ENCODE data around the gene AKAP14. TPM values are rescaled to one million over a fixed set of nuclear protein-coding genes. Genes with fewer than 3 reads are reported as not detected.

The AKAP14 gene
- total and polyA plus RNA-seq, 4 donors: not detected

GRCh38 chrX:119916310-119916709, 20.6 kb downstream of the AKAP14 start:
- WGBS: 98% methylated on average over 5 of the region's 5 CpGs
- Histone ChIP-seq H3K9ac (ENCODE audit: low read depth in 1 of 2, low read length in 2 of 2) (no peak overlapping the region), H3K27me3 (ENCODE audit: control insufficient read depth in 4 of 4, insufficient read depth in 4 of 4, low read length in 3 of 4) (no peaks in the 10 kb centered on the region)

More at GRCh38 chrX:119916310-119916709, 20.6 kb downstream of the AKAP14 start:
- Histone ChIP-seq H3K27ac (ENCODE audit: low read depth in 1 of 2, low read length in 2 of 2) (no peak overlapping the region), H3K4me1 (ENCODE audit: control insufficient read depth in 4 of 4, insufficient read depth in 4 of 4, low read length in 3 of 4) (no peaks in the 10 kb centered on the region), H3K4me3 (ENCODE audit: low read depth in 1 of 3, low read length in 3 of 3) (no peak overlapping the region), H3K9me3 (ENCODE audit: control insufficient read depth in 4 of 4, low read length in 3 of 4) (no peaks in the 10 kb centered on the region), H3K36me3 (ENCODE audit: control insufficient read depth in 4 of 4, insufficient read depth in 3 of 4, low read depth in 1 of 4, low read length in 3 of 4) (no peaks in the 10 kb centered on the region)
- no peak for TF ChIP-seq SP1 (IDR thresholded peaks at IDR 0.05)
- no peak for TF ChIP-seq NR2F2 (IDR thresholded peaks at IDR 0.05)
- TF ChIP-seq JUND (IDR thresholded peaks at IDR 0.05): no peak
- TF ChIP-seq, protein P1, sequence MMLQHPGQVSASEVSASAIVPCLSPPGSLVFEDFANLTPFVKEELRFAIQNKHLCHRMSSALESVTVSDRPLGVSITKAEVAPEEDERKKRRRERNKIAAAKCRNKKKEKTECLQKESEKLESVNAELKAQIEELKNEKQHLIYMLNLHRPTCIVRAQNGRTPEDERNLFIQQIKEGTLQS (IDR thresholded peaks at IDR 0.05): no peak
- no peak for TF ChIP-seq HNF4G (IDR thresholded peaks at IDR 0.05)
- TF ChIP-seq CTCF (IDR thresholded peaks at IDR 0.05; ENCODE audit: low read depth, low read length, missing input control): no peak
- TF ChIP-seq REST (IDR thresholded peaks at IDR 0.05): no peak
- TF ChIP-seq HNF4A (conservative IDR thresholded peaks at IDR 0.05): no peak
- TF ChIP-seq RXRA (IDR thresholded peaks at IDR 0.05): no peak
- TF ChIP-seq GABPA (IDR thresholded peaks at IDR 0.05 in 1 of 2, conservative IDR thresholded peaks at IDR 0.05 in 1 of 2): no peak
- no peak for TF ChIP-seq MAX (IDR thresholded peaks at IDR 0.05)
- TF ChIP-seq, protein P2, sequence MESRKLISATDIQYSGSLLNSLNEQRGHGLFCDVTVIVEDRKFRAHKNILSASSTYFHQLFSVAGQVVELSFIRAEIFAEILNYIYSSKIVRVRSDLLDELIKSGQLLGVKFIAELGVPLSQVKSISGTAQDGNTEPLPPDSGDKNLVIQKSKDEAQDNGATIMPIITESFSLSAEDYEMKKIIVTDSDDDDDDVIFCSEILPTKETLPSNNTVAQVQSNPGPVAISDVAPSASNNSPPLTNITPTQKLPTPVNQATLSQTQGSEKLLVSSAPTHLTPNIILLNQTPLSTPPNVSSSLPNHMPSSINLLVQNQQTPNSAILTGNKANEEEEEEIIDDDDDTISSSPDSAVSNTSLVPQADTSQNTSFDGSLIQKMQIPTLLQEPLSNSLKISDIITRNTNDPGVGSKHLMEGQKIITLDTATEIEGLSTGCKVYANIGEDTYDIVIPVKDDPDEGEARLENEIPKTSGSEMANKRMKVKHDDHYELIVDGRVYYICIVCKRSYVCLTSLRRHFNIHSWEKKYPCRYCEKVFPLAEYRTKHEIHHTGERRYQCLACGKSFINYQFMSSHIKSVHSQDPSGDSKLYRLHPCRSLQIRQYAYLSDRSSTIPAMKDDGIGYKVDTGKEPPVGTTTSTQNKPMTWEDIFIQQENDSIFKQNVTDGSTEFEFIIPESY (IDR thresholded peaks at IDR 0.05): no peak
- no peak for TF ChIP-seq YY1 (IDR thresholded peaks at IDR 0.05)
- TF ChIP-seq FOXA1 (IDR thresholded peaks at IDR 0.05): no peak
- no peak for TF ChIP-seq EGR1 (IDR thresholded peaks at IDR 0.05; ENCODE audit: low read depth in 2 of 2)
- no peak for TF ChIP-seq TAF1 (conservative IDR thresholded peaks at IDR 0.05)
- TF ChIP-seq FOXA2 (IDR thresholded peaks at IDR 0.05): no peak
- no peak for TF ChIP-seq RAD21 (IDR thresholded peaks at IDR 0.05)
- no peak for DNase-seq (ENCODE audit: low spot score)
